HG03060 (cell line): ENCODE results near the gene PROSER3.

Experiments
- ATAC-seq: cut with Tn5 transposase; IDR thresholded peaks from one replicate; pipeline ENCODE4 v1.9.1; 2021; ENCODE audit warnings: low read depth, moderate number of reproducible peaks; ENCODE audit not compliant: unreplicated experiment

PROSER3 gene

GRCh38 chr19:35757749-35758608 is at the start of gene PROSER3:
Gene PROSER3 (plus strand): TSS chr19:35758176. CDS start chr19:35758216, 40 bp downstream.
- ATAC-seq, result peak; percentile 94

- ATAC-seq, result no peak
Observed at GRCh38 chr19:35708391-35708790, 49.6 kb upstream of the PROSER3 start.

- no peak for ATAC-seq
Observed at GRCh38 chr19:35710784-35711723, 46.9 kb upstream of the PROSER3 start.

DNA sequence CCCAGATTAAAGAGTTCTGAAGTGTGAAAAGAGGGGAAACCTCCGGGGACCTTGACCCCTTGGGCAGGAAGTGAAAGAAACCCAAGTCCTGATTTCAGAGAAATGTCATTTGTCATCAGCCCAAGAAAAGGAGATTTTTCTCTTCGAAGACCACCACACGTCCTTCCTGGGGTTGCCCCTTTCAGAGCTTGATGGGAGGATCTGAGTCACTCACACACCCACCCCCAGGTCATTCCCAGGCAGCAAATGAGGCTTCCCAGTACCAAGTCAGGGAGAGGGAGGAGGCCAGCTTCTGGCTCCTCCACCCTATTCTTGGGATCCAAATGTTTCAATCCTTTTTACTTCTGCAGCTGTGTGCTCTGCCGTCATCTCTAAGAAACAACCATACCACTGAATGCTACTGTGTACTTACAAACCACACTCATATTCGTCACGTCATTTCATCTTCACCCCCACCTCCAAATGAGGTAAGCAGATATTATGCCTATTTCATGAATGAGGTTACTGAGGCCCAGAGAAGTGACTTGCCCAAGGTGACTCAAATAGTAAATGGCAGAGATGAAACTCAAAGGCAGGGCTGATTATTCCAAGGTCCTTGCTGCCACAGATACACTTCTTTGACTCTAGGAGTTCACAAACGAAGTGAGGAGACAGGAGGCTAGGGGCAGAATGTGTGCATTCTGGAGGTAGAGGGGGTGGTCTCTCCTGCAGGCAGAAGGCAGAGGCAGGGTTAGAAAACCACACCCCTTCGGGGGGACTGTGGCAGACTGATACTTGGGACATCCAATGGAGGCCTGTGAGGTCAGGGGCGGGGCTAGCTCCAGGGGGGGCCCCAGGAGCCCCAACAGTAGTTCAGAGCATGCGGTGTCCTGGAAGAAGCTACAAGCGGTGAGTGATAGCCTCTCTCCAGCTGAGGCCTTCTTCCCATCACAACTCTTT is 45.1 kb upstream of the PROSER3 start:
- ATAC-seq, result no peak

- ATAC-seq, result no peak
Observed at GRCh38 chr19:35713506-35713850, 44.5 kb upstream of the PROSER3 start.

GRCh38 chr19:35713904-35714495 is 44.0 kb upstream of the PROSER3 start:
- no peak for ATAC-seq

DNA sequence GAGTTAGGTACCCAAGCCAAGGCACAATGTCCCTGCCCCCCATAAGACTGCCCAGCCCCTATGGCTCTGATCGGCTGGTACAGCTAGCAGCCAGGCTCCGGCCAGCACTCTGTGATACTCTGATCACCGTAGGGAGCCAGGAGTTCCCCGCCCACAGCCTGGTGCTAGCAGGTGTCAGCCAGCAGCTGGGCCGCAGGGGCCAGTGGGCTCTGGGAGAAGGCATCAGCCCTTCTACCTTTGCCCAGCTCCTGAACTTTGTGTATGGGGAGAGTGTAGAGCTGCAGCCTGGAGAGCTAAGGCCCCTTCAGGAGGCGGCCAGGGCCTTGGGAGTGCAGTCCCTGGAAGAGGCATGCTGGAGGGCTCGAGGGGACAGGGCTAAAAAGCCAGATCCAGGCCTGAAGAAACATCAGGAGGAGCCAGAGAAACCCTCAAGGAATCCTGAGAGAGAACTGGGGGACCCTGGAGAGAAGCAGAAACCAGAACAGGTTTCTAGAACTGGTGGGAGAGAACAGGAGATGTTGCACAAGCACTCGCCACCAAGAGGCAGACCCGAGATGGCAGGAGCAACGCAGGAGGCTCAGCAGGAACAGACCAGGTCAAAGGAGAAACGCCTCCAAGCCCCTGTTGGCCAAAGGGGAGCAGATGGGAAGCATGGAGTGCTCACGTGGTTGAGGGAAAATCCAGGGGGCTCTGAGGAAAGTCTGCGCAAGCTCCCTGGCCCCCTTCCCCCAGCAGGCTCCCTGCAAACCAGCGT is 43.2 kb upstream of the PROSER3 start:
- no peak for ATAC-seq

DNA sequence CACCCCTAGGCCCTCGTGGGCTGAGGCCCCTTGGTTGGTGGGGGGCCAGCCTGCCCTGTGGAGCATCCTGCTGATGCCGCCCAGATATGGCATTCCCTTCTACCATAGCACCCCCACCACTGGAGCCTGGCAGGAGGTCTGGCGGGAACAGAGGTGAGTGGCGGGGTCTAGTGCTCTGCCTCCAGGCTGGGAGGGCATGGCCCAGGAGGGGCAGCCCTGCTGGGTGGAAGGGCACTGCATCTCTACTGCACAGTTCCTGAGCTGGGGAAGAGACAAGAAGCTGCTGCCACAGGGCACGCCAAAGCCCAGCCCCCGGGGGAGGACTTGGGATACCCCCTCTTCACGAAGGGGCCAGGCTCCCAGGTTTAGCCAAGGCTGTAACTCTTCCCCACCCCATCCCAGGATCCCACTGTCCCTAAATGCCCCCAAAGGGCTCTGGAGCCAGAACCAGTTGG is 42.6 kb upstream of the PROSER3 start:
- ATAC-seq, result no peak

DNA sequence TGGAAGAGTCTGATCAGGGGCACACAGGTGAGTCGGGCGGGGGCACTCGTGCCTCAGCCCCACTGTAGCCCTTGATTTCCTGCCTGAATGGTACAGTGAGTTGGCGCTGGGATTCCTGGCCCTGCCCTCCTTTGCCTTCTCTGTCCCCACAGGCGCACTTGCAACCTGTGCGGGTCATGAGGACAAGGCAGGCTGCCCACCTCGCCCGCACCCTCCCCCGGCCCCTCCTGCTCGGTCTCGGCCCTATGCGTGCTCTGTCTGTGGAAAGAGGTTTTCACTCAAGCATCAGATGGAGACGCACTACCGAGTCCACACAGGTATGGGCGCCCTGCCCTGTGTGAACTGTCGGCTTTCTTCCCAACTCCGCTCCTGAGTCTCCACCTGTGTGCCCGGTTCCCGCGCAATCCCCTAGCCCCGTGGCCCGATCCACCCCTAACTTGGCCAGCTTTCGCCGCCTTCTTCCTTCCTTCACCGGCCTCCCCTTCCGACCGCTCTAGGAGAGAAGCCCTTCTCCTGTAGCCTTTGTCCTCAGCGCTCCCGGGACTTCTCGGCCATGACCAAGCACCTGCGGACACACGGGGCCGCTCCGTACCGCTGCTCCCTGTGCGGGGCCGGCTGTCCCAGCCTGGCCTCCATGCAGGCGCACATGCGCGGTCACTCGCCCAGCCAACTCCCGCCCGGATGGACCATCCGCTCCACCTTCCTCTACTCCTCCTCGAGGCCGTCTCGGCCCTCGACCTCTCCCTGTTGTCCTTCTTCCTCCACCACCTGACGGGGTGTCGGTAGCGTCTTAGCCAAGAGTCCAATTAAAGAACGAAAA is 41.8 kb upstream of the PROSER3 start:
- no peak for ATAC-seq

DNA sequence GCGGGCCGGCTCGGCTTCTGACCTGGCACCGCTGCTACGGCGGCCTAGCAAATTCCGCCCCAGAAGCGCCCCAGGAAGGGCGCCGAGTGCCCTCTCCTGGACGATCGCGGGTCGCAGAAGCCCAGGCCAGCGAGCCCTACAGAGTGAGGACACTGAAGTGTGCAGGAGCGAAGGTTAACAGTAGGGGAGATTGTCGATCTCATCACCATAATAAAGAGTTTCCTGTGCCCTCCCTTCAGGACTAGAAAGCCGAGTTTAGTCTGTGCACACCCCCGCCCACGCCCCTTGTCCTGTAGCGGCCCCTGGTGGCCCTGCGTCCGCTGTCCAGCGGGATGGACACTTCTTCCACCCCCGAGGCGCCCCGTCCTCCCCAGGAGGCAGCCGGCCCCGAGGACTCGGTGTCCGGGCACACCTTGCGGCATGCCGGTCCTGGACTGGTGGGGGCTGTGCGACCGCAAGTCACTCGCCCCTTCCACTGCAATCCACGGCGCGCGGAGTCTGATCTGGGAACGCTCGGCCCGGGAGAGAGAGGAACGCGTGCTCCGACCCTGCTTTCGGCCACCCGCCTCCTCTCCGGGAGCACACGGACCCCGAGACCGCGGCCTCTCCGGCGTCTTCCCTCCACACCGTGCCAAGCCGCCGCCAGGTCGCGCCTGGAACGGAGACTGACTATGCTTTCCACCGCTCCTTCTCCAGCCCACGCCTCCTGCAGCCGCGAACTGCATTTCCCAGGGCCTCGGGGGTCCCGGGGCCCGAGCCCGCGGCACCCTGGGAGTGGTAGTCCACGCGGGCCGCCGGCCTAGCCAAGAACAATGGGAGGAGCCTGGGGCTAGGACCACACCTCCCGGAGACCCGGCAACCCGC is 40.9 kb upstream of the PROSER3 start:
- ATAC-seq, result peak; percentile 35

DNA sequence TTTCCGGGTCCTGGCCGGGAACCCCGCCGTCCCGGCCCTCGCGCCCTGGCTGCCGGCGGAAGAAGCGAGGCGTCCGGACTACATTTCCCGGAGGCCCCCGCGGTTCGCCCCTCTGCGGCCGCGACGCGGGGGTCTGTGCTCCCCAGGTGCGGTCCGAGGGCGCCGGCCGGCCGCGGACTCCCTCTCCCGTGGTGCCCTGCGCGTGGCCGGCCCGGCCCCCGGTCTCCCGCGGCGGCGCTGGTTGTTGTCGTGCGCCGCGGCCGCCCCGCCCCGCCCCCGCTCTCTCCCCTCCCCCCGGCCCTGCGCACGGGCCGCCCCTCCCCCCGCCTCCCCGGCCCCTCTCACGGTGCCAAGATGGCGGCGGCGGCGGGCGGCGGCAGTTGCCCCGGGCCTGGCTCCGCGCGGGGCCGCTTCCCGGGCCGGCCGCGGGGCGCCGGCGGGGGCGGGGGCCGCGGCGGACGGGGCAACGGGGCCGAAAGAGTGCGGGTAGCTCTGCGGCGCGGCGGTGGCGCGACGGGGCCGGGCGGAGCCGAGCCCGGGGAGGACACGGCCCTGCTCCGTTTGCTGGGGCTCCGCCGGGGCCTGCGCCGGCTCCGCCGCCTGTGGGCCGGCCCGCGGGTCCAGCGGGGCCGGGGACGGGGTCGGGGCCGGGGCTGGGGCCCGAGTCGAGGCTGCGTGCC is 40.2 kb upstream of the PROSER3 start, which contains the start of gene KMT2B:
Gene KMT2B, plus strand, starts transcription at position 339 of the 680 bp plus-strand sequence. Its CDS starts 16 bp downstream, at position 355.
- no peak for ATAC-seq

DNA sequence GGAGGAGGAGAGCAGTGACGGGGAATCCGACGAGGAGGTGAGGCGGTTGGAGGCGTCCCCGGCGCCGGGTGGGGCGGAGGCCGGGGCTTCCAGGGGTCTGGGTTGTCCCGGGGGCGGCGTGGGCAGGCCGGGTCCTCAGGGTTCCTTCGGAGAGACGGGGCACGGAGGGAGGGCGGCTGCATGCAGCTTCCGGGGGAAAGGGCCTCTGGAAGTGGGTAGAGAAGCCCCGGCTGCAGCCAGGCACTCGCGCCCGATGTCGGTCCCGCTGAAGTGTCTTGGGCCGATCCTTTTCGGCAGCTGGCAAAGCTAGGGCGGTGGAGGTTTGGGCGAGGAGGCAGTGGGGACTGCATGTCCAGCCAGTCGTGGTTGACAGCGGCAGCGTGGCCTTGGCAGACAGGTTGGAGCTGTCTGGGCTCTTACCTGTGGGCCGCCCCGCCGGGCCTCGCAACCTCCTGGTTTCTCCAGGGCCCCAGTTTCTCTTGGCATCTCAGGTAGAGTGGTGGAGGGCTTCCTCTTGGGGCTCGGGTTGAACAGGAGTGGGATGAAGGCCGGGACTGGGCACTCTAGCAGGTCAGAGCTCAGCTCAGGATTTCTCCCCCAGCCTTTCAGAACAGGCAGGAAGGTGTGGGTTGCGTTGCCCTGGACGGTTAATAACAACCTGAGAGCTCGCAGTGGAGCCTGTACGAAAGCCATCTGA is 39.5 kb upstream of the PROSER3 start:
- no peak for ATAC-seq

GRCh38 chr19:35719402-35720162 is 38.4 kb upstream of the PROSER3 start:
- no peak for ATAC-seq

DNA sequence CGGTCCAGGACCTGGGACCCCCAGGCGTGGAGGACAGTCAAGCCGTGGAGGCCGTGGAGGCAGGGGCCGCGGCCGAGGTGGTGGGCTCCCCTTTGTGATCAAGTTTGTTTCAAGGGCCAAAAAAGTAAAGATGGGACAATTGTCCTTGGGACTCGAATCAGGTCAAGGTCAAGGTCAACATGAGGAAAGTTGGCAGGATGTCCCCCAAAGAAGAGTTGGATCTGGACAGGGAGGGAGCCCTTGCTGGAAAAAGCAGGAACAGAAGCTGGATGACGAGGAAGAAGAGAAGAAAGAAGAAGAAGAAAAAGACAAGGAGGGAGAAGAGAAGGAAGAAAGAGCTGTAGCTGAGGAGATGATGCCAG is 37.8 kb upstream of the PROSER3 start:
- no peak for ATAC-seq

DNA sequence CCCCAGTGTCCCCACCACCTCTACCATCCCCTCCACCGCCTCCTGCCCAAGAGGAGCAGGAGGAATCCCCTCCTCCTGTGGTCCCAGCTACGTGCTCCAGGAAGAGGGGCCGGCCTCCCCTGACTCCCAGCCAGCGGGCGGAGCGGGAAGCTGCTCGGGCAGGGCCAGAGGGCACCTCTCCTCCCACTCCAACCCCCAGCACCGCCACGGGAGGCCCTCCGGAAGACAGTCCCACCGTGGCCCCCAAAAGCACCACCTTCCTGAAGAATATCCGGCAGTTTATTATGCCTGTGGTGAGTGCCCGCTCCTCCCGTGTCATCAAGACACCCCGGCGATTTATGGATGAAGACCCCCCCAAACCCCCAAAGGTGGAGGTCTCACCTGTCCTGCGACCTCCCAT is 37.3 kb upstream of the PROSER3 start:
- no peak for ATAC-seq
